Neural progenitor cell (in vitro differentiated cells): ENCODE data around the gene CTTN. TPM values are rescaled to one million over a fixed set of nuclear protein-coding genes. Genes with fewer than 3 reads are reported as not detected.
A peak's percentile ranks its signal among the peaks of the same experiment; 100 is the strongest.

Source experiments
- DNase-seq: peaks from one replicate; pipeline ENCODE4 v3.0.0-alpha.2; 2016; ENCODE audit warnings: low spot score
- H2AFZ ChIP-seq: fragments of 200-600 bp; sonication (generic); replicated peaks from 2 replicates; pipeline ENCODE4 v1.6.1; 2016; ENCODE audit warnings: antibody characterized with exemption
- H3F3A ChIP-seq: fragments of 200-600 bp; sonication (generic); 2 replicates; pipeline ENCODE4 v1.6.1; 2016; ENCODE audit warnings: antibody characterized with exemption, low read depth
- H3K27ac ChIP-seq: fragments of 200-600 bp; sonication (generic); 2 replicates; pipeline ENCODE4 v1.5.1; 2016; ENCODE audit warnings: mild to moderate bottlenecking
- H3K27me3 ChIP-seq: fragments of 200-600 bp; sonication (generic); 2 replicates; pipeline ENCODE4 v1.6.1; 2016; ENCODE audit warnings: mild to moderate bottlenecking, moderate library complexity
- H3K36me3 ChIP-seq: fragments of 200-600 bp; sonication (generic); 2 replicates; pipeline ENCODE4 v1.5.1; 2016
- H3K4me1 ChIP-seq: fragments of 200-600 bp; sonication (generic); 2 replicates; pipeline ENCODE4 v1.6.1; 2016; ENCODE audit warnings: mixed run types
- H3K4me2 ChIP-seq: fragments of 200-600 bp; sonication (generic); 2 replicates; pipeline ENCODE4 v1.6.1; 2016
- H3K4me3 ChIP-seq: fragments of 200-600 bp; sonication (generic); 2 replicates; pipeline ENCODE4 v1.5.1; 2016
- H3K79me2 ChIP-seq: fragments of 200-600 bp; sonication (generic); 2 replicates; pipeline ENCODE4 v1.6.1; 2016; ENCODE audit warnings: low read depth
- H3K9ac ChIP-seq: fragments of 200-600 bp; sonication (generic); 2 replicates; pipeline ENCODE4 v1.6.1; 2016
- H3K9me3 ChIP-seq: fragments of 200-600 bp; sonication (generic); 2 replicates; pipeline ENCODE4 v1.5.1; 2016; ENCODE audit warnings: low read depth
- H4K20me1 ChIP-seq: fragments of 200-600 bp; sonication (generic); 2 replicates; pipeline ENCODE4 v1.6.1; 2016; ENCODE audit warnings: low read depth
- H3K27ac Mint-ChIP-seq: 3 replicates; pipeline ENCODE4 v1.8.0; 2021; ENCODE audit warnings: mixed read lengths
- H3K27me3 Mint-ChIP-seq: 2 replicates; pipeline ENCODE4 v1.8.0; 2022; ENCODE audit warnings: low read depth, mild to moderate bottlenecking, inconsistent platforms, moderate library complexity, mixed read lengths; ENCODE audit not compliant: insufficient read depth
- H3K36me3 Mint-ChIP-seq: 3 replicates; pipeline ENCODE4 v1.8.0; 2021; ENCODE audit warnings: mixed read lengths
- H3K4me1 Mint-ChIP-seq: 3 replicates; pipeline ENCODE4 v1.8.0; 2021; ENCODE audit warnings: mixed read lengths
- H3K4me3 Mint-ChIP-seq: 3 replicates; pipeline ENCODE4 v1.8.0; 2021; ENCODE audit warnings: mild to moderate bottlenecking, moderate library complexity, mixed read lengths
- H3K9me3 Mint-ChIP-seq: 3 replicates; pipeline ENCODE4 v1.8.0; 2020; ENCODE audit warnings: mixed read lengths
- EZH2 ChIP-seq: fragments of 200-600 bp; sonication (generic); IDR thresholded peaks from 2 replicates; pipeline ENCODE4 v1.6.1; 2017; ENCODE audit warnings: antibody characterized with exemption, mild to moderate bottlenecking, moderate library complexity
- EZH2phosphoT487 ChIP-seq: fragments of 200-600 bp; sonication (generic); IDR thresholded peaks from 2 replicates; pipeline ENCODE4 v1.6.1; 2017; ENCODE audit warnings: antibody characterized with exemption
- total RNA-seq: library from RNA; depleted of rRNA; stranded (reverse); fragments of >200 nt; gene quantifications from 2 replicates; pipeline ENCODE4 v1.2.3, GENCODE V29; 2015; ENCODE audit warnings: low replicate concordance
- TF ChIP-seq, protein P1 (sequence below): fragments of 200-600 bp; sonication (generic); IDR thresholded peaks from 2 replicates; pipeline ENCODE4 v1.5.1; 2017; ENCODE audit warnings: antibody characterized with exemption, mild to moderate bottlenecking

Gene CTTN
- total RNA-seq, 1 donor from 2014 or later: 200 TPM

DNA sequence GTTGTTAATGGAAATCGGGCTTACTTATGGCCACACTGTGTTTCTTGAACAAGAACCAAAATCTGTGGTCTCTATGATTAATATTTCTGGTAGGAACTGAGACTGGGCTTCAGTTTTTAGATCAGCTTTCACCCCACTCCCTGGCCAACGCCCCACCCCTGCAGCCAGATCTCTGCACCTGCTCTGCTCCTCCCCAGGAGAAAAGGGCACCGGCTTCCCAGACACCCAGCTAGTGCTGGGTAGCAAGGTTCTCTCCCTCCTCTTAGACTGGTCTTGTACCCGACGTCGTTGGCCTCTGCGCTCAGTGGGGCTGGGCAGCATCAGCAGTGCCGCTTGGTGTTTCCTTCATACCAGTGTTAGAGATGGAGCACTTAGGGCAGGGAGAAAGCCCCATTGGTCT is 17.0 kb upstream of the CTTN start:
- H3K9me3 Mint-ChIP-seq: no peaks in the 10 kb centered on the region
- Histone ChIP-seq H2AFZ (no peak overlapping the region), H3K36me3 (peaks cover 6% of the 10 kb centered on the region), H3K79me2 (peaks cover 5% of the 10 kb centered on the region), H3K4me1 (no peaks in the 10 kb centered on the region), H3K27me3 (no peaks in the 10 kb centered on the region), H3K27ac (no peak overlapping the region), H4K20me1 (peaks cover 14% of the 10 kb centered on the region), H3F3A (peaks cover 12% of the 10 kb centered on the region), H3K9me3 (no peaks in the 10 kb centered on the region), H3K4me3 (no peak overlapping the region), H3K4me2 (no peak overlapping the region), H3K9ac (no peak overlapping the region)
- no peak for DNase-seq
- peaks cover 2% of the 10 kb centered on the region for H3K27me3 Mint-ChIP-seq
- H3K27ac Mint-ChIP-seq: no peak overlapping the region
- no peaks in the 10 kb centered on the region for H3K4me1 Mint-ChIP-seq
- no peak overlapping the region for H3K4me3 Mint-ChIP-seq
- H3K36me3 Mint-ChIP-seq: peaks cover 31% of the 10 kb centered on the region
- TF ChIP-seq, protein P1, sequence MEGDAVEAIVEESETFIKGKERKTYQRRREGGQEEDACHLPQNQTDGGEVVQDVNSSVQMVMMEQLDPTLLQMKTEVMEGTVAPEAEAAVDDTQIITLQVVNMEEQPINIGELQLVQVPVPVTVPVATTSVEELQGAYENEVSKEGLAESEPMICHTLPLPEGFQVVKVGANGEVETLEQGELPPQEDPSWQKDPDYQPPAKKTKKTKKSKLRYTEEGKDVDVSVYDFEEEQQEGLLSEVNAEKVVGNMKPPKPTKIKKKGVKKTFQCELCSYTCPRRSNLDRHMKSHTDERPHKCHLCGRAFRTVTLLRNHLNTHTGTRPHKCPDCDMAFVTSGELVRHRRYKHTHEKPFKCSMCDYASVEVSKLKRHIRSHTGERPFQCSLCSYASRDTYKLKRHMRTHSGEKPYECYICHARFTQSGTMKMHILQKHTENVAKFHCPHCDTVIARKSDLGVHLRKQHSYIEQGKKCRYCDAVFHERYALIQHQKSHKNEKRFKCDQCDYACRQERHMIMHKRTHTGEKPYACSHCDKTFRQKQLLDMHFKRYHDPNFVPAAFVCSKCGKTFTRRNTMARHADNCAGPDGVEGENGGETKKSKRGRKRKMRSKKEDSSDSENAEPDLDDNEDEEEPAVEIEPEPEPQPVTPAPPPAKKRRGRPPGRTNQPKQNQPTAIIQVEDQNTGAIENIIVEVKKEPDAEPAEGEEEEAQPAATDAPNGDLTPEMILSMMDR: no peak
- TF ChIP-seq EZH2phosphoT487 (no peak), EZH2 (no peak)

DNA sequence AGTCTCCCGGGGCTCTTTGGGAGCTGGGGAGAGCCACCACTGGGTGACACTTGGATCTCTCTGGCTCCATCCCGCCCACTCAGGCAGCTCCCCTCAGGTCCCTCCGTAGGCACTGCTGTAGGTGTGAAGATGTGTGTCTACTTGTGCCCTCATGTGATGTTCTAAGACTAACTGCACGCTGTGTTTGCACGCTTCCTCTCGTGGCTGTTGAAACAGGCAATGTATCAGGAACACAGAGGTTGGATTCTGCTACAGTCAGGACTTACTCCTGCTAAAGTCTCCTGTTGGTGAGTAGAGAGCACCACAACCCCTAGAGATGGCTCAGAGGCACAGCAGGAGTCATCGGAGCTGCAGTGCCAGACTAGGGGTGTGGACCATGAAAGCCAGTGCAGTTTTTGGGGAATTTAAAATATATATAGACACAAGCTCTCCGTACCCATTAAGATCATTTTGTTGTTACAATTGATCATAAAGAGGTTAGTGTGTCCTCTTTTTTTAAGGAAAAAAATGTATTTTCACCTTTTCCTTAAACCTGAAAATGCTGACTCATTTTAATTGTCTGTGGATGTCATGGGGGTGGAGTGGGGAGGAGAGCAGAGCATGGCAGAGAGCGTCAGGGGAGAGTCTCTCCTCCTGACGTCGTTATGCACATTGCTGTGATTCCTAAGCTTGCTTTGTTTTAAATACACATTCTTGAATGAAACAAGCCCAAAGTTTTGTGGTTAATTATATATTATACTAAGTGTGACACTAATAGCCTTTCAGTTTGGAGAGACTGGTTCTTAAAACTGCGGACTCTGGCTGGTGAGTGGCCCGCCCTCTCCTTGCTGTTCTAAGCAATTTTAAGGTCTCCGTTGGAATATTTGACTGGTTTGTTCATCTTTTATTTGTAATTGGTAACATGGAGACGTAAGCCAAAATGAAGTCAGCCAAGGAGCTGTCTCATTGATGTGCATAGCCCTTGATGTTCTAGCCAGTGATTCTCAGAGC is 16.2 kb upstream of the CTTN start:
- Histone ChIP-seq H3F3A (peaks cover 12% of the 10 kb centered on the region), H3K4me1 (no peaks in the 10 kb centered on the region), H3K9ac (no peak overlapping the region), H4K20me1 (peaks cover 14% of the 10 kb centered on the region), H3K27me3 (no peaks in the 10 kb centered on the region), H3K4me3 (no peak overlapping the region), H3K9me3 (no peaks in the 10 kb centered on the region), H3K27ac (no peak overlapping the region), H3K36me3 (peaks cover 4% of the 10 kb centered on the region), H3K4me2 (no peak overlapping the region), H2AFZ (no peak overlapping the region), H3K79me2 (peaks cover 8% of the 10 kb centered on the region)
- no peak for TF ChIP-seq EZH2
- TF ChIP-seq EZH2phosphoT487: no peak
- TF ChIP-seq, protein P1: no peak
- DNase-seq: no peak
- peaks cover 2% of the 10 kb centered on the region for H3K27me3 Mint-ChIP-seq
- H3K27ac Mint-ChIP-seq: peak overlapping the region; percentile 43
- no peak overlapping the region for H3K4me3 Mint-ChIP-seq
- no peaks in the 10 kb centered on the region for H3K4me1 Mint-ChIP-seq
- H3K9me3 Mint-ChIP-seq: no peaks in the 10 kb centered on the region
- peaks cover 28% of the 10 kb centered on the region for H3K36me3 Mint-ChIP-seq

DNA sequence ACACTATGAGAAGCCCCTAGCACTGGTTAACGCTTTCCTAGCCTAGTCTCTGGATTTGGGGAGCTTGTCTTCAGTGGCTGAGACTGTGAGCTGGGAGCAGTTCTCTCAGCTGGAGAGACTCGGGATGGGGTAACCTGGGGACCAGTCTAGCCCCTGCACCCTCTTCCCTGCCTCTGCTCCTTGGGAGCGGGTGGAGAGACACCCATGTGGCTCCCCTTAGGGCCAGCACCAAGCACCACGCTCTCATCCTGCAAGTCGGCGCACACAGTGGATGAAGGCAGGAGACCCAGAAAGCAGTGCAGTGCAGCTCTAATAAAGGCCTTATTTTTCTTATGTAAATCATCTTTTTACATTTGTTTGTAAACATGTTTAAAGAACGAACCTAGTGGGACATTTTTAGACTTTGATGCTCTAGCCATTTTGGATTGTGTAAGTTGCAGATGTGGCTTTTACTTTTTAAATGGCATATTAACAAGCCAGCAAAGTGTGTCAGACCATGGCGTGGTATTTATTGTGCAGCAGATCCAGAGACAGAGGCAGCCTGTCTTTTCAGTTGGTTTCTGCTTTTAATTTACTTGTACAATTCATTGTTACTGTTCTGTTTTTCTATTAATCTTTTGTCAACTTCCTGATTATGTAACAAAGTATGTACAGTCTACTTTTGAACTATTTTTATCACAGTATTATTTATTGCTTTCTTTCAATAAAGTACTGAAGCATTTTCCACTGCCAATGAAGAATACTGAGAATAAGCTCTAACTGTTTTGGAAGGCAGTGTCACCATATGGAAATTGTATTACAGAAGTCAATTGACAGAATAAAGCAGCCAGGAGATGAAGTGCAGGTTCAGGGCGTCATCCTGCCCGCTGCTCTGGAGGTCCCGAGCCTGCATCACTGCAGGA is 14.4 kb upstream of the CTTN start:
- Histone ChIP-seq H2AFZ (no peak overlapping the region), H3K9ac (no peak overlapping the region), H3K27me3 (no peaks in the 10 kb centered on the region), H3K4me3 (no peak overlapping the region), H3K9me3 (no peaks in the 10 kb centered on the region), H3K4me2 (no peak overlapping the region), H3K36me3 (peaks cover 4% of the 10 kb centered on the region), H3F3A (peaks cover 4% of the 10 kb centered on the region), H3K27ac (peak overlapping the region; percentile 5), H4K20me1 (peaks cover 11% of the 10 kb centered on the region), H3K79me2 (peaks cover 8% of the 10 kb centered on the region), H3K4me1 (no peaks in the 10 kb centered on the region)
- H3K27ac Mint-ChIP-seq: no peak overlapping the region
- H3K4me3 Mint-ChIP-seq: no peak overlapping the region
- TF ChIP-seq EZH2phosphoT487 (no peak), EZH2 (no peak)
- TF ChIP-seq, protein P1: no peak
- DNase-seq: no peak
- H3K4me1 Mint-ChIP-seq: no peaks in the 10 kb centered on the region
- no peaks in the 10 kb centered on the region for H3K9me3 Mint-ChIP-seq
- H3K36me3 Mint-ChIP-seq: peaks cover 26% of the 10 kb centered on the region
- H3K27me3 Mint-ChIP-seq: peaks cover 5% of the 10 kb centered on the region
